ENCODE data around the gene GDPD3. TPM values are rescaled to one million over a fixed set of nuclear protein-coding genes. Genes with fewer than 3 reads are reported as not detected.

The GDPD3 gene
- total and polyA plus RNA-seq, 2 of the 13 experiments (the other 11 are each of a cell fraction or from before 2014, with no cell fraction given): 18.7 to 20.6 TPM

- no peak for TF ChIP-seq JDP2 (CRISPR knock-in tag; IDR thresholded peaks at IDR 0.05; ENCODE audit: borderline replicate concordance)
- TF ChIP-seq, protein P1, sequence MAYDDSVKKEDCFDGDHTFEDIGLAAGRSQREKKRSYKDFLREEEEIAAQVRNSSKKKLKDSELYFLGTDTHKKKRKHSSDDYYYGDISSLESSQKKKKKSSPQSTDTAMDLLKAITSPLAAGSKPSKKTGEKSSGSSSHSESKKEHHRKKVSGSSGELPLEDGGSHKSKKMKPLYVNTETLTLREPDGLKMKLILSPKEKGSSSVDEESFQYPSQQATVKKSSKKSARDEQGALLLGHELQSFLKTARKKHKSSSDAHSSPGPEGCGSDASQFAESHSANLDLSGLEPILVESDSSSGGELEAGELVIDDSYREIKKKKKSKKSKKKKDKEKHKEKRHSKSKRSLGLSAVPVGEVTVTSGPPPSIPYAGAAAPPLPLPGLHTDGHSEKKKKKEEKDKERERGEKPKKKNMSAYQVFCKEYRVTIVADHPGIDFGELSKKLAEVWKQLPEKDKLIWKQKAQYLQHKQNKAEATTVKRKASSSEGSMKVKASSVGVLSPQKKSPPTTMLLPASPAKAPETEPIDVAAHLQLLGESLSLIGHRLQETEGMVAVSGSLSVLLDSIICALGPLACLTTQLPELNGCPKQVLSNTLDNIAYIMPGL (CRISPR knock-in tag; IDR thresholded peaks at IDR 0.05; ENCODE audit: borderline replicate concordance in 1 of 2, low read depth in 1 of 2): peak; percentile 59 to 79; a peak in 1 of 4 replicates
- 0 out of 2 replicates have a peak, but pooled peaks have one; percentile 51 for TF ChIP-seq SP140L (CRISPR knock-in tag; IDR thresholded peaks at IDR 0.05; ENCODE audit: borderline replicate concordance)
- TF ChIP-seq SOX6 (IDR thresholded peaks at IDR 0.05): no peak
- peak; percentile 51; the same call in 1 of the 2 replicates for TF ChIP-seq SOX6 (CRISPR knock-in tag; IDR thresholded peaks at IDR 0.05)
- 0 out of 2 replicates have a peak, but pooled peaks have one; percentile 23 for TF ChIP-seq BRCA1 (CRISPR knock-in tag; IDR thresholded peaks at IDR 0.05)
- TF ChIP-seq ASH2L (IDR thresholded peaks at IDR 0.05; ENCODE audit: insufficient read length, low read depth, low read length): no peak
- 0 out of 2 replicates have a peak, but pooled peaks have one; percentile 25 for TF ChIP-seq IRF2 (CRISPR knock-in tag; IDR thresholded peaks at IDR 0.05)
- TF ChIP-seq GATAD2A (CRISPR knock-in tag; IDR thresholded peaks at IDR 0.05): peak; percentile 72; the same call in 1 of the 2 replicates
- no peak for TF ChIP-seq IRX3 (CRISPR knock-in tag; IDR thresholded peaks at IDR 0.05; ENCODE audit: borderline replicate concordance, low read depth)
- peak; percentile 91 for TF ChIP-seq ZNF362 (CRISPR knock-in tag; IDR thresholded peaks at IDR 0.05; ENCODE audit: borderline replicate concordance)
- TF ChIP-seq, protein P2, sequence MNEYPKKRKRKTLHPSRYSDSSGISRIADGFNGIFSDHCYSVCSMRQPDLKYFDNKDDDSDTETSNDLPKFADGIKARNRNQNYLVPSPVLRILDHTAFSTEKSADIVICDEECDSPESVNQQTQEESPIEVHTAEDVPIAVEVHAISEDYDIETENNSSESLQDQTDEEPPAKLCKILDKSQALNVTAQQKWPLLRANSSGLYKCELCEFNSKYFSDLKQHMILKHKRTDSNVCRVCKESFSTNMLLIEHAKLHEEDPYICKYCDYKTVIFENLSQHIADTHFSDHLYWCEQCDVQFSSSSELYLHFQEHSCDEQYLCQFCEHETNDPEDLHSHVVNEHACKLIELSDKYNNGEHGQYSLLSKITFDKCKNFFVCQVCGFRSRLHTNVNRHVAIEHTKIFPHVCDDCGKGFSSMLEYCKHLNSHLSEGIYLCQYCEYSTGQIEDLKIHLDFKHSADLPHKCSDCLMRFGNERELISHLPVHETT (CRISPR knock-in tag; conservative IDR thresholded peaks at IDR 0.05): no peak
- TF ChIP-seq YEATS4 (CRISPR knock-in tag; IDR thresholded peaks at IDR 0.05; ENCODE audit: borderline replicate concordance): peak; percentile 32; the same call in 1 of the 2 replicates
- TF ChIP-seq ZFP90 (CRISPR knock-in tag; IDR thresholded peaks at IDR 0.05; ENCODE audit: borderline replicate concordance): 0 out of 2 replicates have a peak, but pooled peaks have one; percentile 12
- TF ChIP-seq FOXK1 (CRISPR knock-in tag; IDR thresholded peaks at IDR 0.05; ENCODE audit: borderline replicate concordance, low read depth): peak; percentile 39; the same call in 1 of the 2 replicates
- TF ChIP-seq, protein P3, sequence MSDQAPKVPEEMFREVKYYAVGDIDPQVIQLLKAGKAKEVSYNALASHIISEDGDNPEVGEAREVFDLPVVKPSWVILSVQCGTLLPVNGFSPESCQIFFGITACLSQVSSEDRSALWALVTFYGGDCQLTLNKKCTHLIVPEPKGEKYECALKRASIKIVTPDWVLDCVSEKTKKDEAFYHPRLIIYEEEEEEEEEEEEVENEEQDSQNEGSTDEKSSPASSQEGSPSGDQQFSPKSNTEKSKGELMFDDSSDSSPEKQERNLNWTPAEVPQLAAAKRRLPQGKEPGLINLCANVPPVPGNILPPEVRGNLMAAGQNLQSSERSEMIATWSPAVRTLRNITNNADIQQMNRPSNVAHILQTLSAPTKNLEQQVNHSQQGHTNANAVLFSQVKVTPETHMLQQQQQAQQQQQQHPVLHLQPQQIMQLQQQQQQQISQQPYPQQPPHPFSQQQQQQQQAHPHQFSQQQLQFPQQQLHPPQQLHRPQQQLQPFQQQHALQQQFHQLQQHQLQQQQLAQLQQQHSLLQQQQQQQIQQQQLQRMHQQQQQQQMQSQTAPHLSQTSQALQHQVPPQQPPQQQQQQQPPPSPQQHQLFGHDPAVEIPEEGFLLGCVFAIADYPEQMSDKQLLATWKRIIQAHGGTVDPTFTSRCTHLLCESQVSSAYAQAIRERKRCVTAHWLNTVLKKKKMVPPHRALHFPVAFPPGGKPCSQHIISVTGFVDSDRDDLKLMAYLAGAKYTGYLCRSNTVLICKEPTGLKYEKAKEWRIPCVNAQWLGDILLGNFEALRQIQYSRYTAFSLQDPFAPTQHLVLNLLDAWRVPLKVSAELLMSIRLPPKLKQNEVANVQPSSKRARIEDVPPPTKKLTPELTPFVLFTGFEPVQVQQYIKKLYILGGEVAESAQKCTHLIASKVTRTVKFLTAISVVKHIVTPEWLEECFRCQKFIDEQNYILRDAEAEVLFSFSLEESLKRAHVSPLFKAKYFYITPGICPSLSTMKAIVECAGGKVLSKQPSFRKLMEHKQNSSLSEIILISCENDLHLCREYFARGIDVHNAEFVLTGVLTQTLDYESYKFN (CRISPR knock-in tag; conservative IDR thresholded peaks at IDR 0.05): peak; percentile 48
- TF ChIP-seq ZNF136 (CRISPR knock-in tag; IDR thresholded peaks at IDR 0.05; ENCODE audit: low read depth): no peak
- TF ChIP-seq IKZF5 (CRISPR knock-in tag; IDR thresholded peaks at IDR 0.05): peak; percentile 62; the same call in 1 of the 2 replicates
- no peak for TF ChIP-seq NR2F6 (IDR thresholded peaks at IDR 0.05)
- TF ChIP-seq NR2F6 (CRISPR knock-in tag; IDR thresholded peaks at IDR 0.05): 0 out of 2 replicates have a peak, but pooled peaks have one; percentile 25
Observed at GRCh38 chr16:30142672-30143346, 29.5 kb upstream of the GDPD3 start (continued).

All from HepG2 (cell line).